H9 (cell line): ENCODE results near the gene ARHGAP27. TPM values are rescaled to one million over a fixed set of nuclear protein-coding genes. Genes with fewer than 3 reads are reported as not detected.

Source experiments
- DNase-seq: peaks from one replicate; pipeline ENCODE4 v3.0.0-alpha.2; 2017
- H2AFZ ChIP-seq: one replicate; pipeline ENCODE4 v1.6.1; 2013; ENCODE audit warnings: mild to moderate bottlenecking, low read length, control low read depth, moderate library complexity
- H2AK5ac ChIP-seq: 2 replicates; pipeline ENCODE4 v1.6.1; 2013; ENCODE audit warnings: low read length, control low read depth, mixed read lengths; ENCODE audit not compliant: insufficient read length
- H2BK120ac ChIP-seq: one replicate; pipeline ENCODE4 v1.6.1; 2013; ENCODE audit warnings: low read depth, mild to moderate bottlenecking, low read length, control low read depth, inconsistent platforms; ENCODE audit not compliant: poor library complexity, severe bottlenecking
- H2BK12ac ChIP-seq: 2 replicates; pipeline ENCODE4 v1.6.1; 2013; ENCODE audit warnings: low read length, control low read depth, mixed read lengths, low read depth; ENCODE audit not compliant: insufficient read length
- H2BK15ac ChIP-seq: 2 replicates; pipeline ENCODE4 v1.6.1; 2013; ENCODE audit warnings: low read depth, low read length, control low read depth
- H2BK20ac ChIP-seq: one replicate; pipeline ENCODE4 v1.6.1; 2013; ENCODE audit warnings: low read depth, mild to moderate bottlenecking, low read length, control low read depth, inconsistent platforms; ENCODE audit not compliant: poor library complexity, severe bottlenecking
- H2BK5ac ChIP-seq: 2 replicates; pipeline ENCODE4 v1.6.1; 2013; ENCODE audit warnings: low read length, control low read depth, mixed read lengths; ENCODE audit not compliant: insufficient read length
- H3K14ac ChIP-seq: 2 replicates; pipeline ENCODE4 v1.6.1; 2013; ENCODE audit warnings: low read length, control low read depth; ENCODE audit not compliant: insufficient read depth
- H3K18ac ChIP-seq: 2 replicates; pipeline ENCODE4 v1.6.1; 2013; ENCODE audit warnings: low read depth, mild to moderate bottlenecking, mixed read lengths, low read length, control low read depth; ENCODE audit not compliant: insufficient read length
- H3K23ac ChIP-seq: 2 replicates; pipeline ENCODE4 v1.6.1; 2013; ENCODE audit warnings: low read length, control low read depth, mixed read lengths, low read depth; ENCODE audit not compliant: insufficient read length
- H3K23me2 ChIP-seq: 2 replicates; pipeline ENCODE4 v1.6.1; 2013; ENCODE audit warnings: low read depth, mild to moderate bottlenecking, mixed read lengths, low read length, control low read depth; ENCODE audit not compliant: insufficient read length, poor library complexity, severe bottlenecking
- H3K27ac ChIP-seq: 2 replicates; pipeline ENCODE4 v1.5.1; 2013; ENCODE audit warnings: low read length, control low read depth, mixed read lengths, low read depth; ENCODE audit not compliant: insufficient read length
- H3K27me3 ChIP-seq: 2 replicates; pipeline ENCODE4 v1.6.1; 2013; ENCODE audit warnings: low read length, control low read depth, inconsistent platforms; ENCODE audit not compliant: insufficient read depth
- H3K4ac ChIP-seq: 2 replicates; pipeline ENCODE4 v1.6.1; 2013; ENCODE audit warnings: low read depth, mild to moderate bottlenecking, control low read depth, inconsistent platforms, low read length, moderate library complexity
- H3K4me1 ChIP-seq: 2 replicates; pipeline ENCODE4 v1.6.1; 2013; ENCODE audit warnings: low read length, control low read depth, inconsistent platforms; ENCODE audit not compliant: insufficient read depth
- H3K4me2 ChIP-seq: 2 replicates; pipeline ENCODE4 v1.6.1; 2013; ENCODE audit warnings: low read length, control low read depth, mixed read lengths; ENCODE audit not compliant: insufficient read length, insufficient read depth
- H3K56ac ChIP-seq: 2 replicates; pipeline ENCODE4 v1.6.1; 2013; ENCODE audit warnings: low read depth, mild to moderate bottlenecking, mixed read lengths, low read length, control low read depth; ENCODE audit not compliant: insufficient read length
- H3K79me1 ChIP-seq: 2 replicates; pipeline ENCODE4 v1.6.1; 2013; ENCODE audit warnings: low read depth, mild to moderate bottlenecking, moderate library complexity, low read length, control low read depth, inconsistent platforms; ENCODE audit not compliant: insufficient read depth, poor library complexity, severe bottlenecking
- H3K79me2 ChIP-seq: 2 replicates; pipeline ENCODE4 v1.6.1; 2013; ENCODE audit warnings: low read length, control low read depth, inconsistent platforms; ENCODE audit not compliant: insufficient read depth
- H3K9ac ChIP-seq: 2 replicates; pipeline ENCODE4 v1.6.1; 2013; ENCODE audit warnings: low read length, control low read depth, mixed read lengths; ENCODE audit not compliant: insufficient read length; ENCODE audit errors: extremely low read depth
- H3K9me3 ChIP-seq: one replicate; pipeline ENCODE4 v1.6.1; 2013; ENCODE audit warnings: low read depth, low read length, inconsistent platforms; ENCODE audit not compliant: control insufficient read depth
- H3T11ph ChIP-seq: one replicate; pipeline ENCODE4 v1.6.1; 2013; ENCODE audit warnings: mild to moderate bottlenecking, low read length, control low read depth, inconsistent platforms
- H4K20me1 ChIP-seq: one replicate; pipeline ENCODE4 v1.6.1; 2013; ENCODE audit not compliant: control insufficient read depth, insufficient read length, insufficient read depth
- H4K5ac ChIP-seq: 2 replicates; pipeline ENCODE4 v1.6.1; 2013; ENCODE audit warnings: low read depth, mild to moderate bottlenecking, mixed read lengths, low read length, control low read depth; ENCODE audit not compliant: insufficient read length
- H4K8ac ChIP-seq: replicated peaks from 2 replicates; pipeline ENCODE4 v1.6.1; 2013; ENCODE audit warnings: low read length, control low read depth, mixed read lengths, low read depth; ENCODE audit not compliant: insufficient read length
- H4K91ac ChIP-seq: 2 replicates; pipeline ENCODE4 v1.6.1; 2013; ENCODE audit warnings: low read depth, mild to moderate bottlenecking, moderate library complexity, mixed read lengths, low read length, control low read depth; ENCODE audit not compliant: insufficient read length
- H3K27ac Mint-ChIP-seq, 3 experiments: 2 replicates in 2 of 3; 3 replicates in 1 of 3; pipeline ENCODE4 v1.8.0; 2020 to 2021; ENCODE audit warnings: mixed read lengths in 3 of 3, mild to moderate bottlenecking in 1 of 3, moderate library complexity in 1 of 3
- H3K27me3 Mint-ChIP-seq: 2 replicates; pipeline ENCODE4 v1.8.0; 2021; ENCODE audit warnings: low read depth, mild to moderate bottlenecking, moderate library complexity, mixed read lengths
- H3K36me3 Mint-ChIP-seq, 3 experiments: 2 replicates in 2 of 3; 3 replicates in 1 of 3; pipeline ENCODE4 v1.8.0; 2020 to 2021; ENCODE audit warnings: low read depth in 3 of 3, mixed read lengths in 3 of 3; ENCODE audit not compliant: insufficient read depth in 1 of 3
- H3K4me1 Mint-ChIP-seq, 2 experiments: 2 replicates each; pipeline ENCODE4 v1.8.0; 2020; ENCODE audit warnings: mixed read lengths in 2 of 2
- H3K4me3 Mint-ChIP-seq, 2 experiments: 2 replicates in 1 of 2; 3 replicates in 1 of 2; pipeline ENCODE4 v1.8.0; 2020 to 2021; ENCODE audit warnings: mild to moderate bottlenecking in 2 of 2, mixed read lengths in 2 of 2, moderate library complexity in 1 of 2
- H3K9me3 Mint-ChIP-seq, 2 experiments: 2 replicates in 1 of 2; 3 replicates in 1 of 2; pipeline ENCODE4 v1.8.0; 2020; ENCODE audit warnings: mild to moderate bottlenecking in 2 of 2, mixed read lengths in 2 of 2, moderate library complexity in 1 of 2
- WGBS: extraction: QIAGEN DNeasy Blood & Tissue Kit; methylation state at CpG from one replicate; pipeline ENCODE4 v1.1.7; 2013; ENCODE audit warnings: missing lambda C conversion rate, low lambda C conversion rate, mixed read lengths; ENCODE audit not compliant: insufficient read length; ENCODE audit errors: extremely low coverage; 5-methylcytosine and 5-hydroxymethylcytosine counted together
- total RNA-seq: library from RNA; stranded (reverse); gene quantifications from 2 replicates; pipeline ENCODE4 v1.2.1, GENCODE V29; 2021
- TF ChIP-seq, protein P1 (sequence below): fragments of 200-600 bp; sonication (generic); conservative IDR thresholded peaks from 3 replicates; pipeline ENCODE4 v1.8.0; 2021; ENCODE audit warnings: antibody characterized with exemption, mild to moderate bottlenecking

ARHGAP27 gene
- total RNA-seq, 1 experiment from 2014 or later, result 9.9 TPM

DNA sequence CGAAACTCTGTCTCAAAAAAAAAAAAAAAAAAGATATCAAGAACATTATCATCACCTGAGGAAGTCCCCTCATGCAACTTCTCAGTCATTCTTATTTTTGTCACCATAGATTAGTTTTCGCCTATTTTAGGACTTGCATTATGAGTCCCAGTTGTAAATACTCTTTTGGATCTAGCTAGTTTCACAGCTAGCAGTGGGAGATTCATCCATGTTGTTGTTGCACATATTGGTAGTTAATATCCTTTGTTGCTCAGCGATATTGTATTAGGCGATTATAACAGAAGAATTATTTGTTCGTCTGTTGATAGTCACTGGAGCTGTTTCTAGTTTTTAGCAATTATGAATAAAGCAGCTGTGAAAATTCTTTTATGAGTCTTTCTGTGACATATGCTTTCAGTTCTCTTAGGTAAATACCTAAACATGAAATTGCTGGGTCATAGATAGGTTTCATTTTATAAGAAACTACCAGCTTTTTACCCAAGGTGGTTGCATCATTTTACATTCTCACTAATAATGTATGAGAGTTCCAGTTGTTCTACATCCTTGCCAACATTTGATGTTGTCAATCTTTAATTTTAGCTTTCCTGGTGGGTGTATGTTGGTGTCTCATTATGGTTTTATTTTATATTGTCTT lies 75.2 kb downstream of the ARHGAP27 start:
- Histone ChIP-seq H4K5ac (no peak overlapping the region), H2BK12ac (no peak overlapping the region), H3K27ac (no peak overlapping the region), H4K8ac (no peak overlapping the region), H3K9ac (no peak overlapping the region), H3K79me2 (no peaks in the 10 kb centered on the region), H2BK15ac (no peak overlapping the region), H3K4me2 (no peak overlapping the region), H3T11ph (no peak overlapping the region), H4K91ac (no peak overlapping the region), H2AK5ac (no peak overlapping the region), H3K79me1 (no peaks in the 10 kb centered on the region), H3K4ac (no peak overlapping the region), H3K23ac (no peak overlapping the region), H3K23me2 (no peaks in the 10 kb centered on the region), H2BK5ac (no peak overlapping the region), H2BK120ac (no peak overlapping the region), H2BK20ac (no peak overlapping the region), H3K14ac (no peak overlapping the region), H2AFZ (no peak overlapping the region), H3K4me1 (no peaks in the 10 kb centered on the region; the same call in 1 of the 2 replicates), H3K27me3 (no peaks in the 10 kb centered on the region), H4K20me1 (no peaks in the 10 kb centered on the region), H3K18ac (no peak overlapping the region), H3K56ac (no peak overlapping the region), H3K9me3 (no peaks in the 10 kb centered on the region)
- TF ChIP-seq, protein P1, sequence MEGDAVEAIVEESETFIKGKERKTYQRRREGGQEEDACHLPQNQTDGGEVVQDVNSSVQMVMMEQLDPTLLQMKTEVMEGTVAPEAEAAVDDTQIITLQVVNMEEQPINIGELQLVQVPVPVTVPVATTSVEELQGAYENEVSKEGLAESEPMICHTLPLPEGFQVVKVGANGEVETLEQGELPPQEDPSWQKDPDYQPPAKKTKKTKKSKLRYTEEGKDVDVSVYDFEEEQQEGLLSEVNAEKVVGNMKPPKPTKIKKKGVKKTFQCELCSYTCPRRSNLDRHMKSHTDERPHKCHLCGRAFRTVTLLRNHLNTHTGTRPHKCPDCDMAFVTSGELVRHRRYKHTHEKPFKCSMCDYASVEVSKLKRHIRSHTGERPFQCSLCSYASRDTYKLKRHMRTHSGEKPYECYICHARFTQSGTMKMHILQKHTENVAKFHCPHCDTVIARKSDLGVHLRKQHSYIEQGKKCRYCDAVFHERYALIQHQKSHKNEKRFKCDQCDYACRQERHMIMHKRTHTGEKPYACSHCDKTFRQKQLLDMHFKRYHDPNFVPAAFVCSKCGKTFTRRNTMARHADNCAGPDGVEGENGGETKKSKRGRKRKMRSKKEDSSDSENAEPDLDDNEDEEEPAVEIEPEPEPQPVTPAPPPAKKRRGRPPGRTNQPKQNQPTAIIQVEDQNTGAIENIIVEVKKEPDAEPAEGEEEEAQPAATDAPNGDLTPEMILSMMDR, result no peak
- DNase-seq, result no peak
- no peak overlapping the region for H3K27ac Mint-ChIP-seq
- peaks cover 0 to 3% (median 2%) of the 10 kb centered on the region in 3 experiments; a peak in 1 of 7 replicates for H3K36me3 Mint-ChIP-seq
- no peak overlapping the region for H3K4me3 Mint-ChIP-seq
- no CpG with 5 or more reads among the region's 5 CpGs for WGBS
- 0 out of 4 replicates have a peak, but pooled peaks cover 2 to 5% of the 10 kb centered on the region in 2 experiments for H3K4me1 Mint-ChIP-seq
- no peaks in the 10 kb centered on the region for H3K27me3 Mint-ChIP-seq
- peaks cover 2 to 6% of the 10 kb centered on the region in 2 experiments; a peak in 3 of 5 replicates for H3K9me3 Mint-ChIP-seq
